GM23338 (cell line): ENCODE measurements around the gene TMEM179. TPM values are rescaled to one million over a fixed set of nuclear protein-coding genes. Genes with fewer than 3 reads are reported as not detected.

Experiments used
- ATAC-seq: fragments of 200-7000 bp; cut with Tn5 transposase; 3 replicates; pipeline ENCODE4 v1.9.1; 2020
- DNase-seq: peaks from one replicate; pipeline ENCODE4 v3.0.0-alpha.2; 2015; ENCODE audit warnings: low spot score
- H2AFZ ChIP-seq: fragments of 200-600 bp; sonication (generic); 2 replicates; pipeline ENCODE4 v1.8.0; 2016; ENCODE audit warnings: antibody characterized with exemption, mild to moderate bottlenecking, moderate library complexity
- H3F3A ChIP-seq: fragments of 200-600 bp; sonication (generic); replicated peaks from 2 replicates; pipeline ENCODE4 v1.8.0; 2017; ENCODE audit warnings: antibody characterized with exemption, mixed run types, low read depth
- H3K27ac ChIP-seq: fragments of 200-600 bp; sonication (generic); 2 replicates; pipeline ENCODE4 v1.6.1; 2016; ENCODE audit warnings: low read depth
- H3K27me3 ChIP-seq: fragments of 200-600 bp; sonication (generic); 2 replicates; pipeline ENCODE4 v1.8.0; 2016; ENCODE audit warnings: mild to moderate bottlenecking, mixed run types, moderate library complexity; ENCODE audit not compliant: insufficient read depth
- H3K36me3 ChIP-seq: fragments of 200-600 bp; sonication (generic); 2 replicates; pipeline ENCODE4 v1.8.0; 2016; ENCODE audit warnings: mild to moderate bottlenecking; ENCODE audit not compliant: insufficient read depth
- H3K4me1 ChIP-seq: fragments of 200-600 bp; sonication (generic); 2 replicates; pipeline ENCODE4 v1.8.0; 2016; ENCODE audit warnings: mild to moderate bottlenecking, moderate library complexity; ENCODE audit not compliant: insufficient read depth
- H3K4me2 ChIP-seq: fragments of 200-600 bp; sonication (generic); 2 replicates; pipeline ENCODE4 v1.7.1; 2017; ENCODE audit warnings: mixed run types
- H3K4me3 ChIP-seq: fragments of 200-600 bp; sonication (generic); 2 replicates; pipeline ENCODE4 v1.6.1; 2016; ENCODE audit warnings: mixed run types
- H3K79me2 ChIP-seq: fragments of 200-600 bp; sonication (generic); replicated peaks from 2 replicates; pipeline ENCODE4 v1.8.0; 2017; ENCODE audit warnings: mild to moderate bottlenecking; ENCODE audit not compliant: insufficient read depth
- H3K9me2 ChIP-seq: fragments of 200-600 bp; sonication (generic); 2 replicates; pipeline ENCODE4 v1.8.0; 2017; ENCODE audit not compliant: insufficient read depth
- H4K20me1 ChIP-seq: fragments of 200-600 bp; sonication (generic); replicated peaks from 2 replicates; pipeline ENCODE4 v1.8.0; 2017; ENCODE audit warnings: mild to moderate bottlenecking; ENCODE audit not compliant: insufficient read depth
- H3K27ac Mint-ChIP-seq: 2 replicates; pipeline ENCODE4 v1.8.0; 2020; ENCODE audit warnings: inconsistent platforms, mild to moderate bottlenecking, moderate library complexity, mixed read lengths
- H3K27me3 Mint-ChIP-seq: 3 replicates; pipeline ENCODE4 v1.8.0; 2022; ENCODE audit warnings: low read depth, mild to moderate bottlenecking, moderate library complexity, mixed read lengths, inconsistent platforms; ENCODE audit not compliant: insufficient read depth, poor library complexity
- H3K36me3 Mint-ChIP-seq: 3 replicates; pipeline ENCODE4 v1.8.0; 2021; ENCODE audit warnings: low read depth, mild to moderate bottlenecking, inconsistent platforms, moderate library complexity, mixed read lengths
- H3K4me1 Mint-ChIP-seq: 3 replicates; pipeline ENCODE4 v1.8.0; 2020; ENCODE audit warnings: mild to moderate bottlenecking, inconsistent platforms, mixed read lengths
- H3K4me3 Mint-ChIP-seq: 3 replicates; pipeline ENCODE4 v1.8.0; 2021; ENCODE audit warnings: moderate library complexity, mild to moderate bottlenecking, inconsistent platforms, mixed read lengths
- H3K9me3 Mint-ChIP-seq: 3 replicates; pipeline ENCODE4 v1.8.0; 2020; ENCODE audit warnings: moderate library complexity, mild to moderate bottlenecking, inconsistent platforms, mixed read lengths
- CREB1 ChIP-seq: fragments of 250-450 bp; sonication (Bioruptor Pico); IDR thresholded peaks from 2 replicates; pipeline ENCODE4 v1.5.0; 2020; ENCODE audit warnings: low read depth, mild to moderate bottlenecking, moderate library complexity
- STAT1 ChIP-seq: IDR thresholded peaks from one replicate; pipeline ENCODE4 v1.6.1; 2016; ENCODE audit warnings: antibody characterized with exemption; ENCODE audit not compliant: unreplicated experiment
- ZNF114 ChIP-seq: fragments of 250-450 bp; sonication (Bioruptor Pico); IDR thresholded peaks from 2 replicates; pipeline ENCODE4 v1.5.0; 2020; ENCODE audit warnings: mild to moderate bottlenecking, moderate library complexity
- ZNF331 ChIP-seq: fragments of 250-450 bp; sonication (Bioruptor Pico); IDR thresholded peaks from 2 replicates; pipeline ENCODE4 v1.5.0; 2020; ENCODE audit warnings: low read depth, mild to moderate bottlenecking, moderate library complexity
- polyA plus RNA-seq: library from polyadenylated mRNA; unstranded; fragments of >200 nt; fragmentation: Nextera tagmentation; extraction: Ambion mirVana; gene quantifications from 2 replicates; pipeline ENCODE4 v1.2.1, GENCODE V29; 2016
- total RNA-seq: library from RNA; depleted of rRNA; stranded (reverse); fragments of >200 nt; shearing (Covaris generic); gene quantifications from 2 replicates; pipeline ENCODE4 v1.2.3, GENCODE V29; 2014
- TF ChIP-seq, protein P1 (sequence below), 2 experiments: fragments of 200-600 bp in 1 of 2; sonication (generic) in 1 of 2; conservative IDR thresholded peaks; 2 replicates each; pipeline versions ENCODE4 v1.5.1 to v1.6.1; 2016 to 2017; ENCODE audit warnings: antibody characterized with exemption in 2 of 2, low read depth in 2 of 2, mild to moderate bottlenecking in 2 of 2, moderate library complexity in 1 of 2
- TF ChIP-seq, protein P2 (sequence below): fragments of 250-450 bp; sonication (Bioruptor Pico); IDR thresholded peaks from 2 replicates; pipeline ENCODE4 v1.5.0; 2020; ENCODE audit warnings: mild to moderate bottlenecking, moderate library complexity

Gene TMEM179
- total and polyA plus RNA-seq, 2 experiments from 2014 or later: 1.0 to 4.8 TPM

DNA sequence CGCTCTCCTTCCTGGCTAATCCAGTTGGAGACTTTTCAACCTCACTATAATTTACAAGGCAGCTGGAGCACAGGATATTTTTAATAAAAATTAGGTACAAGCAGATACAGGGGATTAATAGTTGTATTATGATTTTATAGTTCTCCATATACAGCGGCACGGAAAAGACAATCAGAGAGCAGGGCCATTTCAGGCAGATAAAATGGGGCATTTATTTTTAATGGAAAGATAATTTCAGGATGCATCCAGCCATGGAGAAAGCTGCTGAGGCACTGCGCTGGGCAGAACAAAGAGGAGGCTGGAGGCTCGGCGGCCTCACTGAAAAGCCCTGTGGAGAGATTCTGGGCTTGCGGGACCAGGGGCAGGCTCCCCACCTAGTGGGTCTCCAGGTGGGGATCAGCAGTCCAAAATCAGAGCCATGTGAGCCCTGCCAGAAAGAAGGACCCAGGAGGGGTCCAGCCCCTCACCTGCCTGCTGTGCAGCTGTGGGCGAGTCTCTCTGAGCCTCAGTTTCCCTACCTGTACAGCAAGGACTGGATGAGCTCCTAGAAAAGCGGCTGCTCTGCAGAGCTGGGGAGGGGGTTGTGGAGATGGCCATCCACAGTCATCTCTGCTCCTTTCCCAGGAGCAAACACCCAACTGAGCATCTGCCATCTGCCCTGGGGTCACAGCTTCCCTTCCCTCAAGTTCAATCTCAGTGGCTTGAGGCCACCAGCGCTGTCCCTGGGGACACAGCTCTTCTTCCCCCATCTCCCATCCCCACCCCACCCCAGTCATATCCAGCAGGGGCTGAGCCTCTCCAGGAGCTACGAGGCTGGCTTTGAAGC, 48.9 kb downstream of the TMEM179 start:
- Histone ChIP-seq H3K4me1 (no peaks in the 10 kb centered on the region), H3K4me2 (no peak overlapping the region), H4K20me1 (no peaks in the 10 kb centered on the region), H3K27me3 (no peaks in the 10 kb centered on the region), H3K79me2 (no peaks in the 10 kb centered on the region), H3K27ac (no peak overlapping the region), H2AFZ (no peak overlapping the region), H3F3A (no peaks in the 10 kb centered on the region), H3K9me2 (no peaks in the 10 kb centered on the region), H3K4me3 (no peak overlapping the region), H3K36me3 (no peaks in the 10 kb centered on the region)
- H3K36me3 Mint-ChIP-seq: no peaks in the 10 kb centered on the region
- no peak overlapping the region for H3K27ac Mint-ChIP-seq
- H3K4me1 Mint-ChIP-seq: no peaks in the 10 kb centered on the region
- no peak overlapping the region for H3K4me3 Mint-ChIP-seq
- peaks cover 7% of the 10 kb centered on the region for H3K27me3 Mint-ChIP-seq
- DNase-seq (no peak), ATAC-seq (no peak)
- no peaks in the 10 kb centered on the region for H3K9me3 Mint-ChIP-seq
- TF ChIP-seq CREB1 (no peak), ZNF331 (CRISPR knock-in tag) (no peak), ZNF114 (CRISPR knock-in tag) (no peak), STAT1 (no peak)

DNA sequence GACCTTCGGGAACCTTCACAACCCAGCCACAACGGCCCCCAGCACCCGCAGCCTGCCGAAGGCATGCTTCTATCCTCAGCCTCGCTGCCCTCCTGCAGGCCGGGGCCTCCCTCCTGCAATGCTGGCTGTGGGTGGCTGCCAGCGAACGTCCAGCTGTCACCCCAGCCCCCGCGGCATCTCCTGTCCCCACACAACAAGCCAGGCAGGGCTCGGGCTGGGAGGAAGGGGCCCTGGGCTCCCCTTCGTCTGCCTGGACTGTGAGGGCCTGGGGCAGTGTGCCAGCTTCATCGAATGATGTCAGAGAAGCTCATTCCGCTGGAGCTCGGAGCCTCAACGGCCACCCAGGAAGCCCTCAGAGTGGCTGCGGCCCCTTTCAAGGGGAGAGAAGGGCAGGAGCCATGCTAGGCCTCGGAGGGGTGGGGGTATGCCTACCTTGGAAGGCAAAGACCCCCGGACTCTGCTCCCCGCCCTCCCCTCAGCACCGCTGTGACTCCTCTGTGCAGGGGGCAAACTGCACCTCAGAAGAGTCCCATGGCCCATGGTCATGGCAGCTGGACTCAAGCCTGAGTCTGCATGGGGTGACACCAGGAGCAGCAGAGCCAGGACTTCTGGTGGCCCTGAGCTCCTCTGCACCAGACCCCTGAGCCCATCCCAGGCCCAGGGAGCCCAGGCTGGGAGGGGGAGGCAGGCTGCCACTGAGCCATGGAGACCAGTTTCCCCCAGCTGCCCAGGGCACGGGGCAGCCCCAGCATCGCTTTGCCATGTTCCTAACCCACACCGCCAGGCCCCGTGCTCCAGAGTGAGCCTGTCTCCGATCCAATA, 49.8 kb downstream of the TMEM179 start:
- DNase-seq: no peak

More for the DNA sequence above, 49.8 kb downstream of the TMEM179 start:
- Histone ChIP-seq H3K4me3 (no peak overlapping the region), H3K27ac (no peak overlapping the region), H3K36me3 (no peaks in the 10 kb centered on the region), H3K4me1 (no peaks in the 10 kb centered on the region), H3K79me2 (no peaks in the 10 kb centered on the region), H3F3A (no peaks in the 10 kb centered on the region), H4K20me1 (no peaks in the 10 kb centered on the region), H2AFZ (no peak overlapping the region), H3K27me3 (no peaks in the 10 kb centered on the region), H3K4me2 (no peak overlapping the region), H3K9me2 (no peaks in the 10 kb centered on the region)
- ATAC-seq: no peak
- Mint-ChIP-seq H3K36me3 (no peaks in the 10 kb centered on the region), H3K4me3 (no peak overlapping the region), H3K4me1 (no peaks in the 10 kb centered on the region), H3K27me3 (peaks cover 6% of the 10 kb centered on the region), H3K27ac (no peak overlapping the region), H3K9me3 (no peaks in the 10 kb centered on the region)
- TF ChIP-seq, protein P1, sequence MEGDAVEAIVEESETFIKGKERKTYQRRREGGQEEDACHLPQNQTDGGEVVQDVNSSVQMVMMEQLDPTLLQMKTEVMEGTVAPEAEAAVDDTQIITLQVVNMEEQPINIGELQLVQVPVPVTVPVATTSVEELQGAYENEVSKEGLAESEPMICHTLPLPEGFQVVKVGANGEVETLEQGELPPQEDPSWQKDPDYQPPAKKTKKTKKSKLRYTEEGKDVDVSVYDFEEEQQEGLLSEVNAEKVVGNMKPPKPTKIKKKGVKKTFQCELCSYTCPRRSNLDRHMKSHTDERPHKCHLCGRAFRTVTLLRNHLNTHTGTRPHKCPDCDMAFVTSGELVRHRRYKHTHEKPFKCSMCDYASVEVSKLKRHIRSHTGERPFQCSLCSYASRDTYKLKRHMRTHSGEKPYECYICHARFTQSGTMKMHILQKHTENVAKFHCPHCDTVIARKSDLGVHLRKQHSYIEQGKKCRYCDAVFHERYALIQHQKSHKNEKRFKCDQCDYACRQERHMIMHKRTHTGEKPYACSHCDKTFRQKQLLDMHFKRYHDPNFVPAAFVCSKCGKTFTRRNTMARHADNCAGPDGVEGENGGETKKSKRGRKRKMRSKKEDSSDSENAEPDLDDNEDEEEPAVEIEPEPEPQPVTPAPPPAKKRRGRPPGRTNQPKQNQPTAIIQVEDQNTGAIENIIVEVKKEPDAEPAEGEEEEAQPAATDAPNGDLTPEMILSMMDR (conservative IDR thresholded peaks at IDR 0.05; ENCODE audit: low read depth in 2 of 2): no peak
- TF ChIP-seq, protein P2, sequence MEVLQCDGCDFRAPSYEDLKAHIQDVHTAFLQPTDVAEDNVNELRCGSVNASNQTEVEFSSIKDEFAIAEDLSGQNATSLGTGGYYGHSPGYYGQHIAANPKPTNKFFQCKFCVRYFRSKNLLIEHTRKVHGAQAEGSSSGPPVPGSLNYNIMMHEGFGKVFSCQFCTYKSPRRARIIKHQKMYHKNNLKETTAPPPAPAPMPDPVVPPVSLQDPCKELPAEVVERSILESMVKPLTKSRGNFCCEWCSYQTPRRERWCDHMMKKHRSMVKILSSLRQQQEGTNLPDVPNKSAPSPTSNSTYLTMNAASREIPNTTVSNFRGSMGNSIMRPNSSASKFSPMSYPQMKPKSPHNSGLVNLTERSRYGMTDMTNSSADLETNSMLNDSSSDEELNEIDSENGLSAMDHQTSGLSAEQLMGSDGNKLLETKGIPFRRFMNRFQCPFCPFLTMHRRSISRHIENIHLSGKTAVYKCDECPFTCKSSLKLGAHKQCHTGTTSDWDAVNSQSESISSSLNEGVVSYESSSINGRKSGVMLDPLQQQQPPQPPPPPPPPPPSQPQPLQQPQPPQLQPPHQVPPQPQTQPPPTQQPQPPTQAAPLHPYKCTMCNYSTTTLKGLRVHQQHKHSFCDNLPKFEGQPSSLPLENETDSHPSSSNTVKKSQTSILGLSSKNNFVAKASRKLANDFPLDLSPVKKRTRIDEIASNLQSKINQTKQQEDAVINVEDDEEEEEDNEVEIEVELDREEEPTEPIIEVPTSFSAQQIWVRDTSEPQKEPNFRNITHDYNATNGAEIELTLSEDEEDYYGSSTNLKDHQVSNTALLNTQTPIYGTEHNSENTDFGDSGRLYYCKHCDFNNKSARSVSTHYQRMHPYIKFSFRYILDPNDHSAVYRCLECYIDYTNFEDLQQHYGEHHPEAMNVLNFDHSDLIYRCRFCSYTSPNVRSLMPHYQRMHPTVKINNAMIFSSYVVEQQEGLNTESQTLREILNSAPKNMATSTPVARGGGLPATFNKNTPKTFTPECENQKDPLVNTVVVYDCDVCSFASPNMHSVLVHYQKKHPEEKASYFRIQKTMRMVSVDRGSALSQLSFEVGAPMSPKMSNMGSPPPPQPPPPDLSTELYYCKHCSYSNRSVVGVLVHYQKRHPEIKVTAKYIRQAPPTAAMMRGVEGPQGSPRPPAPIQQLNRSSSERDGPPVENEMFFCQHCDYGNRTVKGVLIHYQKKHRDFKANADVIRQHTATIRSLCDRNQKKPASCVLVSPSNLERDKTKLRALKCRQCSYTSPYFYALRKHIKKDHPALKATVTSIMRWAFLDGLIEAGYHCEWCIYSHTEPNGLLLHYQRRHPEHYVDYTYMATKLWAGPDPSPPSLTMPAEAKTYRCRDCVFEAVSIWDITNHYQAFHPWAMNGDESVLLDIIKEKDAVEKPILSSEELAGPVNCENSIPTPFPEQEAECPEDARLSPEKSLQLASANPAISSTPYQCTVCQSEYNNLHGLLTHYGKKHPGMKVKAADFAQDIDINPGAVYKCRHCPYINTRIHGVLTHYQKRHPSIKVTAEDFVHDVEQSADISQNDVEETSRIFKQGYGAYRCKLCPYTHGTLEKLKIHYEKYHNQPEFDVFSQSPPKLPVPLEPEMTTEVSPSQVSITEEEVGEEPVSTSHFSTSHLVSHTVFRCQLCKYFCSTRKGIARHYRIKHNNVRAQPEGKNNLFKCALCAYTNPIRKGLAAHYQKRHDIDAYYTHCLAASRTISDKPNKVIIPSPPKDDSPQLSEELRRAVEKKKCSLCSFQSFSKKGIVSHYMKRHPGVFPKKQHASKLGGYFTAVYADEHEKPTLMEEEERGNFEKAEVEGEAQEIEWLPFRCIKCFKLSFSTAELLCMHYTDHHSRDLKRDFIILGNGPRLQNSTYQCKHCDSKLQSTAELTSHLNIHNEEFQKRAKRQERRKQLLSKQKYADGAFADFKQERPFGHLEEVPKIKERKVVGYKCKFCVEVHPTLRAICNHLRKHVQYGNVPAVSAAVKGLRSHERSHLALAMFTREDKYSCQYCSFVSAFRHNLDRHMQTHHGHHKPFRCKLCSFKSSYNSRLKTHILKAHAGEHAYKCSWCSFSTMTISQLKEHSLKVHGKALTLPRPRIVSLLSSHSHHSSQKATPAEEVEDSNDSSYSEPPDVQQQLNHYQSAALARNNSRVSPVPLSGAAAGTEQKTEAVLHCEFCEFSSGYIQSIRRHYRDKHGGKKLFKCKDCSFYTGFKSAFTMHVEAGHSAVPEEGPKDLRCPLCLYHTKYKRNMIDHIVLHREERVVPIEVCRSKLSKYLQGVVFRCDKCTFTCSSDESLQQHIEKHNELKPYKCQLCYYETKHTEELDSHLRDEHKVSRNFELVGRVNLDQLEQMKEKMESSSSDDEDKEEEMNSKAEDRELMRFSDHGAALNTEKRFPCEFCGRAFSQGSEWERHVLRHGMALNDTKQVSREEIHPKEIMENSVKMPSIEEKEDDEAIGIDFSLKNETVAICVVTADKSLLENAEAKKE (CRISPR knock-in tag): no peak
